DMS153 (cell line): Measurements from ENCODE around the gene SUMO2.
A peak's percentile ranks its signal among the peaks of the same experiment; 100 is the strongest.
"Not testable (repeated sequence)": the region's sequence is repeated elsewhere in the genome, so short reads cannot be mapped to it uniquely, and the experiment has no call there.

Experiments used
- DNase-seq: peaks from one replicate; lab custom pipeline; 2025; lab: John Stamatoyannopoulos, UW

The SUMO2 gene

GRCh38 chr17:75144816-75145512 lies 37.8 kb downstream of the SUMO2 start:
- no peak for DNase-seq

- no peak for DNase-seq
Observed at GRCh38 chr17:75142236-75142971, 40.4 kb downstream of the SUMO2 start.

- DNase-seq: no peak
Observed at GRCh38 chr17:75138519-75138918, 44.2 kb downstream of the SUMO2 start.

- DNase-seq: not testable (repeated sequence)
Observed at GRCh38 chr17:75137762-75138161, 45.0 kb downstream of the SUMO2 start.

GRCh38 chr17:75135946-75136345 lies 46.8 kb downstream of the SUMO2 start:
- DNase-seq: no peak

- no peak for DNase-seq
Observed at GRCh38 chr17:75135452-75135851, 47.3 kb downstream of the SUMO2 start.

- DNase-seq: not testable (repeated sequence)
Observed at GRCh38 chr17:75133607-75134347, 49.0 kb downstream of the SUMO2 start.

GRCh38 chr17:75133001-75133400 lies 49.8 kb downstream of the SUMO2 start:
- DNase-seq: no peak

- not testable (repeated sequence) for DNase-seq
Observed at GRCh38 chr17:75132018-75133000, 50.5 kb downstream of the SUMO2 start.

GRCh38 chr17:75131278-75132017 lies 51.3 kb downstream of the SUMO2 start, which contains the start of gene NT5C:
Gene NT5C (minus strand): TSS chr17:75131742. CDS start chr17:75131707, 35 bp downstream.
- peak; percentile 54 for DNase-seq

- no peak for DNase-seq
Observed at GRCh38 chr17:75130632-75131277, 52.0 kb downstream of the SUMO2 start.

GRCh38 chr17:75130059-75130631 lies 52.6 kb downstream of the SUMO2 start:
- DNase-seq: no peak

- DNase-seq: no peak
Observed at GRCh38 chr17:75129576-75129975, 53.2 kb downstream of the SUMO2 start.

GRCh38 chr17:75128694-75129505 lies 53.9 kb downstream of the SUMO2 start:
- DNase-seq: no peak

GRCh38 chr17:75127936-75128335 lies 54.8 kb downstream of the SUMO2 start:
- DNase-seq: not testable (repeated sequence)

- DNase-seq: no peak
Observed at GRCh38 chr17:75126954-75127353, 55.8 kb downstream of the SUMO2 start.

GRCh38 chr17:75125984-75126383 lies 56.8 kb downstream of the SUMO2 start:
- no peak for DNase-seq

- no peak for DNase-seq
Observed at GRCh38 chr17:75124819-75125162, 58.0 kb downstream of the SUMO2 start.
